Lower leg skin (tissue), 4 donors: Measurements from ENCODE around the gene WASHC2C. TPM values are rescaled to one million over a fixed set of nuclear protein-coding genes. Genes with fewer than 3 reads are reported as not detected.
A peak's percentile ranks its signal among the peaks of the same experiment; 100 is the strongest.
"Not testable (repeated sequence)": the region's sequence is repeated elsewhere in the genome, so short reads cannot be mapped to it uniquely, and the experiment has no call there.

ENCODE experiments used
- DNase-seq, 2 donors: peaks; one replicate each; pipeline ENCODE4 v3.0.0-alpha.2; 2019; ENCODE audit warnings: low spot score in 2 of 2
- H3K4me3 ChIP-seq: fragments of 200-600 bp; sonication (generic); 2 replicates; pipeline ENCODE4 v1.5.1; 2017; ENCODE audit warnings: mild to moderate bottlenecking, low read depth; ENCODE audit not compliant: poor library complexity, severe bottlenecking
- WGBS, 2 donors: methylation state at CpG; one replicate each; pipeline ENCODE4 v1.1.5; 2018; 5-methylcytosine and 5-hydroxymethylcytosine counted together
- intact Hi-C: fragments of 100-400 bp; cut with DNase I; formaldehyde crosslinking; loops from one replicate; pipeline ENCODE4 v1.15.0; 2023; ENCODE audit warnings: low total_unique reads
- total RNA-seq, 4 donors: library from RNA; depleted of rRNA; stranded (reverse); fragments of >200 nt; gene quantifications; one replicate each; pipeline ENCODE4 v1.1.0, GENCODE V29; 2016

The WASHC2C gene, protein sequence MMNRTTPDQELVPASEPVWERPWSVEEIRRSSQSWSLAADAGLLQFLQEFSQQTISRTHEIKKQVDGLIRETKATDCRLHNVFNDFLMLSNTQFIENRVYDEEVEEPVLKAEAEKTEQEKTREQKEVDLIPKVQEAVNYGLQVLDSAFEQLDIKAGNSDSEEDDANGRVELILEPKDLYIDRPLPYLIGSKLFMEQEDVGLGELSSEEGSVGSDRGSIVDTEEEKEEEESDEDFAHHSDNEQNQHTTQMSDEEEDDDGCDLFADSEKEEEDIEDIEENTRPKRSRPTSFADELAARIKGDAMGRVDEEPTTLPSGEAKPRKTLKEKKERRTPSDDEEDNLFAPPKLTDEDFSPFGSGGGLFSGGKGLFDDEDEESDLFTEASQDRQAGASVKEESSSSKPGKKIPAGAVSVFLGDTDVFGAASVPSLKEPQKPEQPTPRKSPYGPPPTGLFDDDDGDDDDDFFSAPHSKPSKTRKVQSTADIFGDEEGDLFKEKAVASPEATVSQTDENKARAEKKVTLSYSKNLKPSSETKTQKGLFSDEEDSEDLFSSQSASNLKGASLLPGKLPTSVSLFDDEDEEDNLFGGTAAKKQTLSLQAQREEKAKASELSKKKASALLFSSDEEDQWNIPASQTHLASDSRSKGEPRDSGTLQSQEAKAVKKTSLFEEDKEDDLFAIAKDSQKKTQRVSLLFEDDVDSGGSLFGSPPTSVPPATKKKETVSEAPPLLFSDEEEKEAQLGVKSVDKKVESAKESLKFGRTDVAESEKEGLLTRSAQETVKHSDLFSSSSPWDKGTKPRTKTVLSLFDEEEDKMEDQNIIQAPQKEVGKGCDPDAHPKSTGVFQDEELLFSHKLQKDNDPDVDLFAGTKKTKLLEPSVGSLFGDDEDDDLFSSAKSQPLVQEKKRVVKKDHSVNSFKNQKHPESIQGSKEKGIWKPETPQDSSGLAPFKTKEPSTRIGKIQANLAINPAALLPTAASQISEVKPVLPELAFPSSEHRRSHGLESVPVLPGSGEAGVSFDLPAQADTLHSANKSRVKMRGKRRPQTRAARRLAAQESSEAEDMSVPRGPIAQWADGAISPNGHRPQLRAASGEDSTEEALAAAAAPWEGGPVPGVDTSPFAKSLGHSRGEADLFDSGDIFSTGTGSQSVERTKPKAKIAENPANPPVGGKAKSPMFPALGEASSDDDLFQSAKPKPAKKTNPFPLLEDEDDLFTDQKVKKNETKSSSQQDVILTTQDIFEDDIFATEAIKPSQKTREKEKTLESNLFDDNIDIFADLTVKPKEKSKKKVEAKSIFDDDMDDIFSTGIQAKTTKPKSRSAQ (N-terminal part only)
- total RNA-seq = 10 to 100 TPM; 26.5 to 30.8 (median 29.5) TPM

- peak; percentile 91 to 99 for DNase-seq
- 1% methylated on average over 26 to 43 of the region's 49 CpGs for WGBS, 2 donors
- peak within 1 kb of the TSS; percentile 90 for H3K4me3 ChIP-seq
- intact Hi-C loops = not testable (repeated sequence)
These were observed at the start of gene WASHC2C for GRCh38 chr10:45726703-45727420. WASHC2C (plus strand) TSS chr10:45727266; CDS start chr10:45727318, 52 bp downstream.

- WGBS, 2 donors = 88 to 93% methylated on average over 11 to 12 of the region's 14 CpGs
- DNase-seq, H3K4me3 ChIP-seq, intact Hi-C loops: not testable (repeated sequence)
These were observed 48.6 kb upstream of the WASHC2C start for GRCh38 chr10:45678467-45678866.

- DNase-seq, H3K4me3 ChIP-seq, intact Hi-C loops: not testable (repeated sequence)
- WGBS, 2 donors = 28 to 47% methylated on average over 3 of the region's 3 CpGs
These were observed 16.8 kb upstream of the WASHC2C start for GRCh38 chr10:45710200-45710796.

- 81 to 86% methylated on average over 3 to 4 of the region's 5 CpGs for WGBS, 2 donors
- intact Hi-C loops, H3K4me3 ChIP-seq, DNase-seq: not testable (repeated sequence)
These were observed 15.8 kb upstream of the WASHC2C start for GRCh38 chr10:45711223-45711622.

GRCh38 chr10:45717053-45717452 is 10.0 kb upstream of the WASHC2C start:
- H3K4me3 ChIP-seq, intact Hi-C loops, DNase-seq: not testable (repeated sequence)
- 73 to 79% methylated on average over 3 of the region's 3 CpGs for WGBS, 2 donors

DNA sequence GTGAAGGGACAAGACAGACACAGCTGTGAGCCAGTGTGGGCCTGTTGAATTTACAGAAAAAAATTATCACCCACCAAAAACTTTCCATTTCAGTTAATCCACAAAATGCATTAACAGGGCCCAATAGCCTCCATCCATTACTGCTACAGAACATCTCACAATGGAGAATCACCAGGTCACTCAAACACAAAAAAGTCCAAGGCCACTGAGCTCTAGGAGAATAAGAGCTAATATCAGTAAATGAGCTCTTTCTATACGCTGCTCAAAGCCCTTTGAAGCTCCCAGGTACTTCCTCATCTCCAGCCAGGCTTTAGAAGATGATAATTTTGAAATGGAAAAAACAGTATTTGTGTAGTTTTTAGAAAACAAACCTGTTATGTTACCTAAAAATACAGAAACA is 9.4 kb upstream of the WASHC2C start:
- H3K4me3 ChIP-seq, DNase-seq, intact Hi-C loops: not testable (repeated sequence)
- WGBS, 2 donors = 79 to 81% methylated on average over 1 of the region's 1 CpG

DNA sequence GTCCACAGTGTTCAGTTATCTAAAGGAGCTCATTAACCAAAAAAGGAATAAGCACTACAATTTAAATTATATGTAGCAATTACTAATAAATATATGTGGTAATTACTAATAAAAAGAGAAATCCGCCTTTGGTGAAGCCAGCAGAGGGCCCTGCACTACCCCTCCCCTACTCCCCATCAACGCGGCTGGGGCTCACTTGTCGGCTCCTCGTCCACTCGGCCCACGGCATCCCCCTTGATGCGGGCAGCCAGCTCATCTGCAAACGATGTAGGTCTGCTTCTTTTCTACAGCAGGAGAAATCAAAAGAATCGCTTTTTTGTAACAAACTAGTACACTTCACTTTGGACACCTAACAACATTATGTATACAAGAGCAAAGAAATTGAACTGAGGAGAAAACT is 5.6 kb upstream of the WASHC2C start:
- H3K4me3 ChIP-seq, DNase-seq, intact Hi-C loops: not testable (repeated sequence)
- WGBS, 2 donors = 65 to 73% methylated on average over 10 of the region's 10 CpGs

DNA sequence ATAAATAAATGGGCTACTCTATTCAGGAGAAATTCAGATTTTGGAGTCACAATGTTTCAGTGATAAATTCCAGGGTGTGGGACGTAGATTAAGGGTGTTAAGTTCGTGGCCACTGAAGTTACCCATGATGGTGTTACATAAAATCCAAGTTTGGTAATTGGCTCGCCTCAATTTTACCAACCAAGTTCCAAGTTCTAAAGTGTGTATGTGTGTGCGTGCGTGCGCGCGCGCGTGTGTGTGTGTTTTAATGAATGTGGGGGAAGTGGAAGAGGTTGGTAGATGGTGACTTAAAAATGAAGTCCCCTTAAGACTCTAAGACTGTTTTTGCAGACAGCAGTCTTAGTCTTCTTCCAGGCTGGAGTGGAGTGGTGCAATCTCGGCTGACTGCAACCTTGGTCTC is 3.2 kb upstream of the WASHC2C start:
- intact Hi-C loops, DNase-seq, H3K4me3 ChIP-seq: not testable (repeated sequence)
- 87 to 90% methylated on average over 11 of the region's 11 CpGs for WGBS, 2 donors

DNA sequence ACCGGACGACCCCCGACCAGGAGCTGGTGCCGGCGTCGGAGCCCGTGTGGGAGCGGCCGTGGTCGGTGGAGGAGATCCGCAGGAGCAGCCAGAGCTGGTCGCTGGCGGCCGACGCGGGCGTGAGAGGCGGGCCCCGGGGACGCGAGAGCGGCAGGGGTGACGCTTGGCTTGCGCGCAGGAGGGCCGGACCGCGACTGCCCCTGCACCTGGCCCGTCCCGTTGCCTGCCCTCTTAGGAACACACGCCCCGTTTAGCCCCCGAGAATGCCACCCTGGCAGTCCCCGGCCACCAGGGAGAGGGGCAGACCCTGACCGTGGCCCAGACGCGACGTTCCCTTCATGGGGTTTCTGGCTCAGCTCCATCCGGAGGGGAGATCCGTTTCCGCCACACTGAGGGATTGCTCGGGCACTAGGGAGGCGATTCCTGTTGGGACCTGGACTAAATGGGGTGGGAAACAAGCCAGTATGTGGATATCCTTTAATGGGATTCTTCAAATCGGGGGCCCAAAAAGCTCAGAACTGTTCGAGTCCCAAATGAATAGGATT is 427 bp downstream of the WASHC2C start:
- DNase-seq, intact Hi-C loops: not testable (repeated sequence)
- peak overlapping the region; percentile 90 for H3K4me3 ChIP-seq
- WGBS, 2 donors = 2 to 24% methylated on average over 3 to 19 of the region's 45 CpGs

GRCh38 chr10:45734449-45734848 is 7.4 kb downstream of the WASHC2C start:
- H3K4me3 ChIP-seq, DNase-seq, intact Hi-C loops: not testable (repeated sequence)
- 90 to 100% methylated on average over 1 of the region's 2 CpGs for WGBS, 2 donors

DNA sequence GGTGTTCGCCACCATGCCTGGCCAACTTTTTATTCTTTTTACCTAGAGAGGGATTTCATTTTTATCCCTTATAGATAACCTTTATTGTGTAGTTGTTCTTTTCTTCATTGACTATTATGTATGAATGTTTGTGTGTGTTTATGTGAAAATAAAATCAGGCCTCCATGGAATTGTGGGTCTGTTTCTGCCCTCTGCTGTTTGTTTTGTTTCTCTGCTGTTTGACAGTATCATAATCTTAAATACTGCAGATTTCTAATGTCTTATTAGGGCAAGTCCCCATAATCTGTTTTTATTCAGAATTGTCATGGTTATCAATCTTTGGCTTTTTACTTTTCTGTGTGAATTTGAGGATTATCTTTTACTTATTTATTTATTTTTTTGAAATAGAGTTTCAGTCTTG is 7.8 kb downstream of the WASHC2C start:
- DNase-seq, H3K4me3 ChIP-seq, intact Hi-C loops: not testable (repeated sequence)
- 63% methylated on average over 1 of the region's 1 CpG; no CpG with 5 or more reads in 1 of the 2 donors for WGBS, 2 donors

GRCh38 chr10:45741559-45741958 is 14.5 kb downstream of the WASHC2C start:
- H3K4me3 ChIP-seq, DNase-seq, intact Hi-C loops: not testable (repeated sequence)
- 85 to 90% methylated on average over 7 of the region's 7 CpGs for WGBS, 2 donors

- 92 to 98% methylated on average over 3 of the region's 7 CpGs for WGBS, 2 donors
- intact Hi-C loops, H3K4me3 ChIP-seq, DNase-seq: not testable (repeated sequence)
These were observed 14.9 kb downstream of the WASHC2C start for GRCh38 chr10:45742014-45742413.
